Right ventricle myocardium superior (tissue), 1 donor: ENCODE results near the gene SPA17. TPM values are rescaled to one million over a fixed set of nuclear protein-coding genes. Genes with fewer than 3 reads are reported as not detected.

Experiments used
- ATAC-seq: fragments of 200-7000 bp; cut with Tn5 transposase; one replicate; pipeline ENCODE4 v1.9.1; 2020; ENCODE audit warnings: mild to moderate bottlenecking; ENCODE audit not compliant: poor library complexity
- DNase-seq: peaks from one replicate; pipeline ENCODE4 v3.0.0-alpha.2; 2020
- intact Hi-C: fragments of 100-400 bp; cut with DNase I; formaldehyde crosslinking; loops from one replicate; pipeline ENCODE4 v1.11.2; 2022
- total RNA-seq: library from RNA; stranded (reverse); fragmentation: NEBNext Ultra II Directional; extraction: Animal tissue kit (Norgen Biotek cat#: 25700); gene quantifications from one replicate; pipeline ENCODE4 v1.2.1, GENCODE V29; 2021
- donor health status: DM: no; HTN: yes; CAD: no; lungs with severe emphysema.

Gene SPA17
- total RNA-seq, 1 donor from 2014 or later = 2.7 TPM

DNA sequence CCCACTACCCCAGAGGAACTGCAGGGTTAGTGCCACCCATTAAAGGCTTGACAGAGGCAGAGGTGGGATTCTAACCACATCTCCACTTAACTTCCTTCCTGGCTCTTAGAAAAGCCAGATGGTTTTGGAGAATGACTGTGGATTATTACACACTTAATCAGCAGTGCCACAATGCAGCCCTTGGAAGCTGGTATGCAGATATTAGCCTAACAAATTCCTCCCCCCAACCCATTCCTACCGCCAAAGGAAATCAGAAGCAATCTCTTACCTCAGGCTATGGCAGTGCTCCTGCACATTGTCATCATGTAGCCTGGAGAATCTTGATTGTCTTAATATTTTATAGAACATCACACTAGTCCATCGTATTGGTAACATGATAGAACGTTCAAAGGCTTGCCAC lies 42.9 kb downstream of the SPA17 start:
- intact Hi-C loops = no loop called here
- DNase-seq (no peak), ATAC-seq (no peak)

DNA sequence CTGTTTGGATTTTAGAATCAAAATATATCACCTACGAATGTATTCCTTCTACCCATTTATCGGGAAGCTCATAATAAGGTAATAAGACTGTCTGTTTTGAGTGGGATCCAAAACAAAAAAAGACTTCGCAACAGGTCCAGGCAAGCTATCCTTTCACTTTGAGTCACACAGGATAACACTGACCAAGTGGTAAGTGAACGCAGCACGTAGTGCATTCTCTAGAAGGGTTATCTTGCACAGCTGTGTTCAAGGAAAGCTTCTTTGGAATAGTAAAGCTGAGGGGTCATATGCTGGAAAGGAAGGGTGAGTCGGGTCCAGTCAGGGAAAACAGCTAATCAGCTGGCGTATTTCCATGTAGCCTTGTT lies 43.7 kb downstream of the SPA17 start:
- ATAC-seq (peak; percentile 59), DNase-seq (no peak)
- intact Hi-C loops = no loop called here

DNA sequence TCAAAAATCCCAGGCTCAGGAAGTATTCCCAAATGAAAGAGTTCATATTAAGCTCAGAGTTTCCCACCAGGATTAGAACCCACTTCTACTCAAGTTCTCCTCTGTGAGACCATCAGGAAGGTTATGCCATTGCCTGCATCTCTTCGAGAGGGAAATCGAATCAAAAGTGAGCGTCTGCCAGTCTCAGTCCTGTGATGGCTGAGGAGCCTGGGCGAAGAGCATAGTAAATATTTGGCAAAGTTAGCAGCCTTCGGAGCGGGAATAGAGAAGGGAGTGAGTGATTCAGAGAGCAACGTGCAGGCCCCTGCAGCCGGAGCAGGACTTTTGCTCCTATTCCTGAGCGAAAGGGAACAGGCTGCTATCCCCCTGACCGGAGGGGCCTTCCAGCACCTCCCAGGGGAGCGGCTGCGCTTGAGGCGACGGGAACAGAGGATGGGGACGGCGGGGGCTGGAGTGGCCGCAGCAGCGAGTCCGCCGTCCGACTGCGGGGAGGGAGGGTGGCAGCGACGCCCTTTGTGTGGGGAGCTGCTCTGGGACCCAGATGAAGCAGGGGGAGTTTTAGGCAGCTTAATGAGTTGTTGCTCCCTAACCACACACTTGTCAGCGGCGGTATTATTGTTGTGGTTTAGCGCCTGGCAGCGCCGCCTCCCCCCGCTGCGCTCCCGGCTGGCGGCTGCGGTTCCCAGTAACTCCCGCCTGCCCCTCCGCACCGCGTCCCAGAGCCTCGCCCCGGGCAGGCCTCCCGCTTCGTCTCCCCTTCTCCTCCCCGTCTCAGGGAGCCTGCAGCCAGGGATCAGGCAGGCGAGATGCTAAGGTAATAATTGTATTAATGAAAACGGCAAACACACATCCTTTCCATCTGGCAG lies 44.3 kb downstream of the SPA17 start:
- ATAC-seq (peak; percentile 73), DNase-seq (peak; percentile 62)
- intact Hi-C loops = no loop called here

DNA sequence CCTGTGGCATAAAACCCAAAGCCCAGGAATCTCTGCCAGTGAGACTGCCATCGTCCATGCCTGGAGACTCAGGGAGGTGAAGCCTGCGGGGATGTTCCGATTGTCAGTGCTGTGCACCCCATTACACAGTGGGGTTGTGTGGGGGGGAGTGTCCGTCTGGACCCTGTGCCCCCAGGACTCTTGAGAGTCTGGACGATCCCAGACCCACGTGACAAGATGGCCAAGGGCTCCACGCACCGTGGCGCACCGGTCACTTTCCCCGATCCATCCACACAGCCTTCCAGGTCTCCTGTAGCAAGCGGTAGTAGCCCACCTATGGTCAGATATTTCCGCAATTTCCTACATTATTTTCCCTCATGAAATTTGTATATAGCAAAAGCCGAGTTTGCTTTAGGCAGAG lies 45.1 kb downstream of the SPA17 start:
- intact Hi-C loops = no loop called here
- no peak for DNase-seq
- no peak for ATAC-seq

DNA sequence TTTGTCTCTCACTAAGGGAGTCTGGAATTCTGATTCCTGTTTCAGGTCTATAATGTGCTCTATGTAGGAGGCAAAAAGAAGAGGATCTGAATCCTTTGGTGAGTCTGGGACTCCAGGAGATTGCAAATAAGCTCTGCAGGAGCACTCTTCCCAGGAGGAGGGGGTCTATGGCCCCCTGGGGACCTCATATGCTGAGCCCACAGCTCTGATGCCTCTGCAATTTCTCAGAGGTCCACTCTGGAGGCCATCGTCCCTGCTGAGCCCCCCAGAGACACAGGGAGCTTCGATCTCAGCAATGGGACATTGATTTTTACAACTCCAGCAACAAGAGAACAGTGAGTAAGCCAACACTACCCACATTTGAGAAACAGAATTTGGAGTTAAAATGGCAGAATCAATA lies 45.8 kb downstream of the SPA17 start:
- intact Hi-C loops = no loop called here
- ATAC-seq = no peak
- DNase-seq = no peak

DNA sequence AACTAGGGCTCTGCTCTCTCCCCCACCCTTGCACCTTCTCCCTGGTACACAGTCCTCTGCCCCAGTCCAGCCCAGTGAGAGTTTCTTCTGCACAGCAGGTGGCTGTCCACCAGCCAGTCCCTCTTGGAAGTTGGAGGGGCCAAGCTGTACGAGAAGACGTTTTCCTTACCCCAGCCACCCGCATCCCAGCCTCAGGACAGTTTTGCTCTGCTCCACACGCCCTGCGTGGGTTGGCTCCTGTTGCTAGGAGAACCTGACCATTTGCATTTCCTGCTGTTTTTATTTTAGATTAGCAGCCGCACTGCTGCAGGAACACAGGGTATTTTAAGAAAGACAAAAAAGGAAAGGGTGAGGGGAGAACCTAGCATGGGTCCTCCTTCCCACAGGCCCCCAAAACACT lies 48.5 kb downstream of the SPA17 start:
- intact Hi-C loops = no loop called here
- ATAC-seq (no peak), DNase-seq (no peak)

DNA sequence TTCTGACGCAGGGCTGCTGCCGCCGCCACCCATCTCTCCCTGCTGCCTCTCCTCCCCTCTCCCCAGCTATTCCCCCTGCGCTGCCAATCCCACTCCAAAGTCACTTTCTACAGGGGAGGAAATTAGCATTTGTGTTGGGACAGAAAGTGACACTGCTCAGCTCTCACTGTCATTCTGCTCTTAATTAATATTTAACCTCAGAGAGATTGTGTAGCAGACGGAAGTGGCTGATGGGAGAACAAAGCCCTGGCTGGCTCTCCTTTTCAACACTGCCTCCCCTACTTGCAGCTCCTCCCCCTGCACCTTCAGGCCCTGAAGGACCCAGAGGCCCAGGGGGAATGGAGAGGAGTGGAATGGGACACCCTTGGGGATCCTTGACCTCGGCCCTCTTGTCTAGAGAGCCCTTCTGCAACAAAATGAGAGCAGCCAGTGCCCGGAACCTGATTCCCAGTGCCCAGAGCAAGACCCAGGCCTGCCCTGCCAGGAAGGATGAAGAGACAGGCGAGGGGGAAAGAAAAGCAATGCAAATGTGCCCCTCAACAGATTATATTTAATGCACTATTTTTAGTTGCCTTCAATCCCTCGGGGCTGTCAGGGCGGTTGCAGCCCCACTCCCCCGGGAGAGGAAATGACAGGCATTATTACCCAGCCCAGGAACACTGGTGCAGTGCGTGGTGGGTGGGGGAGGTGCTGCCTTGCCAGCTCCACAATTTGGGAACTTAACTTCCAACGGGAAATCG lies 51.4 kb downstream of the SPA17 start:
- intact Hi-C loops = no loop called here
- DNase-seq (no peak), ATAC-seq (peak; percentile 64)

DNA sequence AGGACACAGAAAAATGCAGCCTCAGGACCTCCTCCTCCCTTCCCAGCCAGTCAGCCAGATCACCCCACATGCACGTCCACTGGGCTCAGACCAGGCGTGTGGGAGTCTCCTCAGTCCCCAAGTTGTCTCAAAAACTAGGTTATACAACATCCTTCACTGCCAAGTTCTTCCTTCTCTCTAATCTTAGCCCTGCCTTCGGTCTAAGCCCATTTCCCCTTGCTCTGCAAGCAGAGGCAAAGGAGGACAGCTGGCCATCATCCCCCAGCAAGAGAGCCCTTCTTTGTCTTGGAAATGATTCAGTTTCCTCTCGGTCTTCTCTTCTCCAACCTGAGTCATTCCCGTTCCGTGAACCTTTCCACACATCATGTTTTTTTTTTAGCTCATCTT lies 52.0 kb downstream of the SPA17 start:
- ATAC-seq (peak; percentile 41), DNase-seq (no peak)
- intact Hi-C loops = no loop called here

DNA sequence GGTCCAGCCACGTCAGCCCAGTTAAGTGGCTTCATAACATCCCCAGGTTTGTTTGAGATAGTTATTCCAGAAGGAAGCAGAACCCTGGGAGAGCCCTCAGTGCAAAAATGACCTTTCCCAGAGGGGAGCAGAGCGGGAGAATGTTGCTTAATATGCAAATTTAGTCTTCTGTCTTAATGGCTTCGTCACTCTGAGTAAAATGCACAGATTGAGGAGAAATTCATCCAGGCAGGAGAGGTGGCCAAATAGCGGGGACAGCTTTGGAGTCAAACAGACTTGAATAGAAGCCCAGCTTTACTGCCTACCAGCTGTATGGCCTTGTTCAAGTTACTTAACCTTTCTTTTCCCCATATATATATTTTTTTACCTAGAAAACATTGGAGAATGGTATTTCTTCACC lies 53.8 kb downstream of the SPA17 start:
- intact Hi-C loops = no loop called here
- DNase-seq (no peak), ATAC-seq (no peak)

DNA sequence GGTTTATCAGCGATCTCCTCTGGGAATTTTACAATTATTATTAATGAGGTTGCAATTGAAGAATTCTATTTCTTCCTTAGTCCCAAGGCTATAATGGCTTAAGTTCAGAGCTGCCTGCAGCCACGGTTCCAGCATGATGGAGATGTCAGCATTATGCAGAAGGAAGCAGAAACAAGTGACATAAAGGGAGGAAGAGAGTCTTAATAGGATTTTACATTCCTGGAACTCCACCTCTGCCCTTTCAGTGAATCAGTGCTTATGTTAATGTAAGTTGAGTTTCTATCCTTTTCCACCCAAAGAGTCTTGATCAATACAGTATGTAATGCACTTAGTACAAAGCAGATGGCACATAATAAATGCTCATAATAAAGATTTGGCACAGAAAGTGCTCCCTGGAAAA lies 54.4 kb downstream of the SPA17 start:
- ATAC-seq (no peak), DNase-seq (no peak)
- intact Hi-C loops = no loop called here

DNA sequence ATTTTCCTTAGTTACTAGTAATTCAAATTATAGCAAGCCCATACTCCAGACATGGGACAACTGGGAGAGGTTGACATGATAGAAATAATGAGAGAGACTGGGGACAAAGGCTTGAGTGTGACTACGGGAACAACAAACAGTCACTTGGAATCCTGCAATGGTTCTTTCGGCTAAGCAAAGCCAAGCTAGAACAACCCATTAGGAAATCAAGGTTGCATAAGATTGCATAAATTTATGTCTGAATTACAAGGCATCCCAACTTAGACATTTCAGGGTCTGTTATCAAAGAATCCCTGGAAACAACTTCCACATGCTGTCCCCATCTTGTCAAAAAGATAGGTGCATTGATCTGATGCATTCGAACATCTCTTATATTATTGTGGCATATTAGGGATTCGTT lies 55.9 kb downstream of the SPA17 start:
- intact Hi-C loops = no loop called here
- DNase-seq (no peak), ATAC-seq (no peak)

DNA sequence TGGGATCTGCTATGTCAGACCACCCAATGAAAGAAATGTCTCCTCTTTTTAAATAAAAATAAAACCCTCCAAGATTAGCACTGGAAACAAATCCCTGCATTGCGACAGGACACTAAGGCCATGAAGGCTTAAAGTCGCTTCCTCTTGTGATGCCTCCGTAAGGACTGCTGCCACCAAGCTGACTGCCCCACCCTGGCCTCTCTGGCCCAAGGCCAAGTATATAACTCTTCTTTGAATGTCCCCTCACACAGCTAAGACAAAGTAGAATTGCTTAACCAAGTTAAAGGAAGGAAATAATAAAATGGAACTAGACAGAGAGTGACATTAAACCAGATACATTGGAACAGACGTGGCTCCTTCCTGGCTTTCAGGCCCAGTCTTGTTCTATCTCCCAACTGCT lies 58.5 kb downstream of the SPA17 start:
- peak; percentile 69 for ATAC-seq
- intact Hi-C loops = no loop called here
- peak; percentile 63 for DNase-seq

DNA sequence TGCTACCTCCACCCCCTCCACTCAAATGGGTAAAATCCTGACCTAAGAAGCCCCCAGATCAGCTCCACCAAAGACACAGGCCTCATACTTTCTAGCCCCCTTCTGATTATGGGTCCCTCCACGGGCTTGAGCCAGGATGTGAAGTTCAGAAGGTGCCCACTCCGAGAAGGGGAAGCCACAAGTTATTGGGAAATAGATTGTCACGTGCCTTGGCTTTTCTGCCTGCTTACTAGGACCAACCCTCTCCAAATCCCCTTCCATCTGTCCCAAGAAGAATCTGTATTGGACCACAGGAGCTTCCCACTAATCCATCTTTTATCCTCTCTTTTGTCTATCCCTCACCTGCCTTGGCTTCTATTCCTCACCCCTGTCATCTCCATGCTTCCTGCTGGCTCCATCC lies 63.0 kb downstream of the SPA17 start:
- DNase-seq = no peak
- intact Hi-C loops = no loop called here

DNA sequence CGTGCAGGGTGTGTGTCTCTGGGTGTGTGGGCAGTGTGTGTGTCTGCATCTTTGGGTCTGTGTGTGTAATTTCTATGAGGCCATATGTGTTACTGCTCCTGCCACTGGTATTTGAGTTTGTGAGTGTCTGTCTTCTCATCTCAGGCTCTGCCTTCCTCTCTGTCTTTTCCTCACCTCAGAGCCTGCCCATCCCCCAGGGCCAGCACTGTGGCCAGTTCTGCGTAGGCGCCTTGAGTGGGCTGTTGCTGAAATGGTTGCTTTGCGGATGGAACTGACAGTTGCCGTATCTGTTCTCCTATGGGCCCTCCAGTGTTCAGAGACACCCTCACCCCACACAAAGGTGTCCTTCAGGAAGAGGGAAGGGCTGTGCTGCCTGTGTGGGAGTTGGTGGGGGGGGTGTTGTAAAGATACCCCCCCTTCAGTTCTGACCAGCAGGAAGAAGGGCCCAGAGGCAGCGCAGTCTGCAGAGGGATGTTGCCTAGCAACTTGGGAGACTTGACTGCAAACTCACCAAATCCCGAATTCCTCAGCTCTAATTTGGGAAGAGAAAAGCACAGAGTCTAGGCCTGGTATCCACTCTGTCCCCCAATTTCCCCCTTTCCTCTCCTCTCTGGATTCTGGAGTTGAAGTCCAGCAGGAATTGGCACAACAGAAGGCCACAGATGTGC lies 64.1 kb downstream of the SPA17 start:
- DNase-seq (no peak), ATAC-seq (no peak)
- intact Hi-C loops = no loop called here

More for the DNA sequence above, 63.0 kb downstream of the SPA17 start:
- no peak for ATAC-seq

DNA sequence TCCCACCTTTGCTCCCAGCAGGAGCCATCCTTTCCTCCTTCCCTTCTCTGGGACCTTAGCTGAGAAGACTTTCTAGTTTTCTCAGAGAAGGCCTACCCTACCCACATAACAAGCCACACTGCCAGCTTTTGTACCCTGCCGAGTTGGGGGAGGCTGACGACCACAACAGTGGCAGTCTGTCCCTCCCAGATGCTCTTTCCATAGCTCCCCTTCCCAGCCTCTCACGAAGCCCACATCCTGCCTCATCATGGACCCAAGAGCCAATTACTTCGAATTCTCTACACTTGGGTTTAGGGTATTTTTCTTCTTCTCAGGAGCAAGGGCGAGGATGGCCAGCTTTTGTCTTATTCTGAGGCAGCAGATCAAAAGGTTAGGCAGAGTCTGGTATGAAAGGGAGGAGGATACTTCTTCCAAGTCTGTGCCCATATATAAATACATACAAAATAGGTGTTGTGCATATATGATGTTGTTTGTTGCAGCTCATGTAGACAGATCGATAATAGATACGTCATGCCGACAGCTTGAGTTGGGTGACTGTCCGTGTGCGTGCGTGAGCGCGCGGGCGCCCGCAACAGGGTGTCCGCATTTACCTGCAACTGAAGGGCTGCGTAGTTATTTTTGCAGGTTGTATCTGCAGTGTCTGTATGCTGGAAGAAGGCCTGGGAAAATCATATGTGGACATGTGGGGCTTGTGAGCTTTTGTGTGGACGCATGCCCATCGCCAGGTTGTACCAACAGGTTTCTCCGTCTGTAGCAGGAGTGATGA lies 65.2 kb downstream of the SPA17 start:
- ATAC-seq (no peak), DNase-seq (no peak)
- intact Hi-C loops = no loop called here

DNA sequence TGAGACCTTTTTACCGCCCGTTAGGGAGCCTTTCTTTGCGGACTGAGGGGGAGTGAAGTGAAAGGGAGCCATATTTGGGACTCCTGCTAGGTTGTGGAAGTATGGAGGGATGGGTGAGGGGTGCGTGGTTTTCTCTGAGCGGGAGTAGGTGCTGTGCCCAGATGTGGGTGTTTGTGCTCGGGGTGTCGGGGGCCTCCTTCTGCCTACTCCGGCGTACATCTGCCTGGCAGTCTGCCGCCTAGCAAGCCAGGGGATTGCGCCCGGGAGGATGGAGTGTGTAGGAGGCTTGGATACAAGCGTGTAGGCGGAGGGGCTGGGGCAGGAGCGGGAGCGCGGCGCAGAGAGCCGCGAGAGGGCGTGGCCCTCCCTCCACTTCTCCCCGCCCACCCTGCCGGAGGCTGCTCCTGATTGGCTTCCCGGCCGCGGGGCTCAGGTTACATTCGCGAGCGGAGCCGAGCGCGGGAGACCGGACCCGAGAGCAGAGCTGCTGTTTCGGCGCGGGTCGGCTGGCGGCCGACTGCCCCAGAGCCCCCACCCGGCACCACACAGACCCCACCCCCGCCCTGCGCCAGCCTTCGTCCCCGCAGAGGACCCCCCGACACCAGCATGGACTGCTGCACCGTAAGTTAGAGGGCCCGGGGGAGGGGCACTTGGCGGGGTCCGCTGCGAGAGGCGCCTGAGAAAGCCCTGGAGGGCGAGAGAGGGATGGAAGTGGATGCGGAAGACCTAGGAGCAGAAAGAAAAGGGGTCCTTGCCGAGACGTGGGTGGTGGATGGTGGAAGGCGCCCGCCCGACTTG lies 66.0 kb downstream of the SPA17 start, which contains the start of gene NRGN:
Gene NRGN, plus strand, starts transcription at position 464 of the 798 bp plus-strand sequence. Its CDS starts 143 bp downstream, at position 607.
- ATAC-seq (peak; percentile 99), DNase-seq (peak; percentile 95)
- intact Hi-C loops = no loop called here

DNA sequence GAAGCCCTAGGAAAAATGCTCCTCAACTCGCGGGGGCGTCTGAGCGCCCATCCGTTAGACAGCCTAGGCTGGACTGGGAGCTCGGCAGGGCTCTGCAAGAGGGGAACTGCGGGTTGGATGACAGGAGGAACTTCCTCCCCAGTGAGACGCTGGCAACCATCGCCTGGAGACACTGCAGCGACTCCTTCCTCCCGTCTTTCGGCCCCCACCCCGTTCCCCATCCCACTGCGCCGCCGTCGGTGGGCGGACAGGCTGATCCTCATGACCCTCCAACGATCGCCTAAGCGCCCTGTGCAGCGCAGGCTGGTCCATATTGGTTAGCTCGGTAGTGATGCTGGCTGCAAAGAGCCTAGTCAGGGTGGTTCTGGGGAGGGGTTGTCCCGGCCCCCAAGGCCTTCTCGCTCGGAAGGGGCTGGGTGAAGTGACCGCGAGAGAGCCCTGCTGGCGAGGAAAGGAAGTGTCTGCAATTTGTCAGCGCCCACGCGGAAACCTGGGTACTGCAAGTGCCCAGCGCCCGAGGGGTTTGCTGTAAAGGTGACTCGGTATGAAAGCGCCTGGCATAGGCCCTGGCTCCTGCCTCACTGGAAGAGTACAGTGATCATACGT lies 66.7 kb downstream of the SPA17 start:
- ATAC-seq (peak; percentile 52), DNase-seq (peak; percentile 61)
- intact Hi-C loops = no loop called here

DNA sequence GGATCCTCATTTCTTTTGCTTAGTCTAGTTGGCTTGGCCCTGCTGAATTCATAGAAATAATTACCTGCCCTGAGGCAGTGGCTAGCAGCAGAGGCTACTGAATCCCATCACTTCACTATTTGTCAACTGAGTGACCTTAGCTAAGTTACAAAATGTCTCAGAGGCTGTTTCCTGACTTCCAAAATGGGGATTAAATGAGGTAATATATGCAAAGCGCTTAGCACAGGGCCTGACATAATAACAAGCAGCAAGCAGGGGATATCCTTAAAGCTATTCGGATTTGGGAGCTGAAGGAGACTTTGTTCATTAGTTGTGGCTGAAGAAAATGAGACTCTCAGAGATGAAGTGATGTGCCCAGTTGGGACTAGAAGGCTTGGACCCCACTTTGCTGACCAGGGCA lies 68.9 kb downstream of the SPA17 start:
- no peak for ATAC-seq
- intact Hi-C loops = no loop called here
- no peak for DNase-seq
